HG03354 (cell line): ENCODE data around the gene OLIG3.

Source experiments
- ATAC-seq: cut with Tn5 transposase; IDR thresholded peaks from one replicate; pipeline ENCODE4 v1.9.1; 2021; ENCODE audit warnings: mild to moderate bottlenecking; ENCODE audit not compliant: unreplicated experiment, poor library complexity, severe bottlenecking

Gene OLIG3

GRCh38 chr6:137473598-137473997 is 20.6 kb downstream of the OLIG3 start:
- no peak for ATAC-seq

GRCh38 chr6:137472641-137473137 is 21.5 kb downstream of the OLIG3 start:
- no peak for ATAC-seq

GRCh38 chr6:137471986-137472385 is 22.2 kb downstream of the OLIG3 start:
- ATAC-seq: no peak

GRCh38 chr6:137471497-137471896 is 22.7 kb downstream of the OLIG3 start:
- no peak for ATAC-seq

- no peak for ATAC-seq
Measured at GRCh38 chr6:137467211-137467610, 27.0 kb downstream of the OLIG3 start.

GRCh38 chr6:137465378-137466009 is 28.7 kb downstream of the OLIG3 start:
- no peak for ATAC-seq

- ATAC-seq: no peak
Measured at GRCh38 chr6:137452333-137452894, 41.8 kb downstream of the OLIG3 start.

GRCh38 chr6:137443901-137444300 is 50.3 kb downstream of the OLIG3 start:
- no peak for ATAC-seq
